ENCODE data around the gene TRIM40.

TRIM40 gene

GRCh38 chr6:30135757-30136156, at the start of gene TRIM40:
TRIM40 (plus strand) TSS chr6:30136140; CDS start chr6:30137037, 897 bp downstream.
- no peak for DNase-seq

GRCh38 chr6:30087876-30088275, 48.1 kb upstream of the TRIM40 start:
- no peak for DNase-seq

- no peak for DNase-seq
Measured at GRCh38 chr6:30091577-30092381, 44.2 kb upstream of the TRIM40 start.

- no peak for DNase-seq
Measured at GRCh38 chr6:30092852-30093543, 42.9 kb upstream of the TRIM40 start.

GRCh38 chr6:30093951-30094661, 41.8 kb upstream of the TRIM40 start:
- no peak for DNase-seq

GRCh38 chr6:30096829-30097228, 39.1 kb upstream of the TRIM40 start:
- DNase-seq, result no peak

GRCh38 chr6:30097902-30098768, 37.8 kb upstream of the TRIM40 start:
- no peak for DNase-seq

GRCh38 chr6:30100154-30100553, 35.8 kb upstream of the TRIM40 start:
- DNase-seq, result no peak

GRCh38 chr6:30100585-30101443, 35.1 kb upstream of the TRIM40 start:
- no peak for DNase-seq

GRCh38 chr6:30101444-30102413, 34.2 kb upstream of the TRIM40 start:
- DNase-seq, result no peak

GRCh38 chr6:30102414-30102969, 33.4 kb upstream of the TRIM40 start:
- DNase-seq, result no peak

- peak; percentile 34 for DNase-seq
Measured at GRCh38 chr6:30102970-30103871, 32.7 kb upstream of the TRIM40 start.

GRCh38 chr6:30103872-30104179, 32.1 kb upstream of the TRIM40 start:
- no peak for DNase-seq

GRCh38 chr6:30104661-30105060, 31.3 kb upstream of the TRIM40 start:
- DNase-seq, result no peak

- DNase-seq, result no peak
Measured at GRCh38 chr6:30111266-30111856, 24.6 kb upstream of the TRIM40 start.

- DNase-seq, result no peak
Measured at GRCh38 chr6:30112402-30112994, 23.4 kb upstream of the TRIM40 start.

GRCh38 chr6:30113003-30113759, 22.8 kb upstream of the TRIM40 start, which contains the start of gene TRIM31:
TRIM31 (minus strand) TSS chr6:30113090; CDS start chr6:30112805, 285 bp downstream.
- no peak for DNase-seq
